ENCODE results near the gene ZNF488. TPM values are rescaled to one million over a fixed set of nuclear protein-coding genes. Genes with fewer than 3 reads are reported as not detected.

The ZNF488 gene
- total RNA-seq, 4 donors from 2014 or later, result 0.12 to 0.47 TPM; not detected in 2

DNA sequence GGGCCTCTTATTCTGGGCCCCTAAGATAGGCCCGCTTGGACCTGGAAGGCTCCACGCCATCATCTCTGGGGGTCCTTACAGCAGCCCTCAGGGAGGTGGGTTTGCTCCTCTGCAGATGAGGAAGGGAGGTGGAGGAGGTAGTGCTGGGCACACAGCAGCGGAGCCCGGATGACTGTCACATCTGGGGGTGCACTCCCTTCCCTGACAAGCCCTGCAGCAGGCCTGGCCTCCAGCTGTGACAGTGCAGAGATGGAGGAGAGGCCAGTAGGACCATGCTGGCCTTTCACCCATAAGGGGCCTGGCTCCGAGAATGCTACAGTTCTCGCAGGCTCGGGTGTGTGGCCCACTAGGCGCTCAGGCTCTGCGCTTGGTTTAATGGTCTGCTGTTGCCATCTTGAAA is 52.6 kb downstream of the ZNF488 start:
- TF ChIP-seq EP300 (IDR thresholded peaks at IDR 0.05) (no peak), POLR2AphosphoS5 (IDR thresholded peaks at IDR 0.05) (no peak), POLR2A (IDR thresholded peaks at IDR 0.05) (no peak)
- TF ChIP-seq, protein P1, sequence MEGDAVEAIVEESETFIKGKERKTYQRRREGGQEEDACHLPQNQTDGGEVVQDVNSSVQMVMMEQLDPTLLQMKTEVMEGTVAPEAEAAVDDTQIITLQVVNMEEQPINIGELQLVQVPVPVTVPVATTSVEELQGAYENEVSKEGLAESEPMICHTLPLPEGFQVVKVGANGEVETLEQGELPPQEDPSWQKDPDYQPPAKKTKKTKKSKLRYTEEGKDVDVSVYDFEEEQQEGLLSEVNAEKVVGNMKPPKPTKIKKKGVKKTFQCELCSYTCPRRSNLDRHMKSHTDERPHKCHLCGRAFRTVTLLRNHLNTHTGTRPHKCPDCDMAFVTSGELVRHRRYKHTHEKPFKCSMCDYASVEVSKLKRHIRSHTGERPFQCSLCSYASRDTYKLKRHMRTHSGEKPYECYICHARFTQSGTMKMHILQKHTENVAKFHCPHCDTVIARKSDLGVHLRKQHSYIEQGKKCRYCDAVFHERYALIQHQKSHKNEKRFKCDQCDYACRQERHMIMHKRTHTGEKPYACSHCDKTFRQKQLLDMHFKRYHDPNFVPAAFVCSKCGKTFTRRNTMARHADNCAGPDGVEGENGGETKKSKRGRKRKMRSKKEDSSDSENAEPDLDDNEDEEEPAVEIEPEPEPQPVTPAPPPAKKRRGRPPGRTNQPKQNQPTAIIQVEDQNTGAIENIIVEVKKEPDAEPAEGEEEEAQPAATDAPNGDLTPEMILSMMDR (IDR thresholded peaks at IDR 0.05), result no peak
- H3K27ac ChIP-seq, result no peak overlapping the region
- no CpG with 5 or more reads among the region's 9 CpGs for WGBS, 2 donors (ENCODE audit: low coverage in 1 of 2)
- no peaks in the 10 kb centered on the region for H3K9me3 ChIP-seq
- peaks cover 15% of the 10 kb centered on the region for H3K27me3 ChIP-seq
- H3K36me3 ChIP-seq, result no peaks in the 10 kb centered on the region
- H3K4me3 ChIP-seq, result no peak overlapping the region
- ATAC-seq, result no peak
- peaks cover 0 to 5% (median 0%) of the 10 kb centered on the region in 3 donors for H3K4me1 ChIP-seq

- no peak for TF ChIP-seq EP300 (IDR thresholded peaks at IDR 0.05)
- TF ChIP-seq POLR2AphosphoS5 (IDR thresholded peaks at IDR 0.05), result no peak
- no peak for TF ChIP-seq POLR2A (IDR thresholded peaks at IDR 0.05)
- TF ChIP-seq, protein P1 (IDR thresholded peaks at IDR 0.05), result no peak
- no peak overlapping the region for H3K4me3 ChIP-seq
- H3K36me3 ChIP-seq, result no peaks in the 10 kb centered on the region
- 81% methylated on average over 2 of the region's 3 CpGs; no CpG with 5 or more reads in 1 of the 2 donors for WGBS, 2 donors (ENCODE audit: low coverage in 1 of 2)
- no peaks in the 10 kb centered on the region for H3K4me1 ChIP-seq
- H3K27me3 ChIP-seq, result peaks cover 15% of the 10 kb centered on the region
- ATAC-seq, result no peak
- H3K27ac ChIP-seq, result no peak overlapping the region
- no peaks in the 10 kb centered on the region for H3K9me3 ChIP-seq
Measured at GRCh38 chr10:47330804-47331203, 53.3 kb downstream of the ZNF488 start.

GRCh38 chr10:47330366-47330765 is 53.7 kb downstream of the ZNF488 start:
- Histone ChIP-seq H3K27ac (no peak overlapping the region), H3K27me3 (peaks cover 17% of the 10 kb centered on the region), H3K9me3 (no peaks in the 10 kb centered on the region), H3K4me3 (no peak overlapping the region), H3K36me3 (no peaks in the 10 kb centered on the region), H3K4me1 (no peaks in the 10 kb centered on the region)
- TF ChIP-seq POLR2A (IDR thresholded peaks at IDR 0.05), result no peak
- no peak for TF ChIP-seq EP300 (IDR thresholded peaks at IDR 0.05)
- ATAC-seq, result no peak
- WGBS, 2 donors (ENCODE audit: low coverage in 1 of 2), result 80% methylated on average over 1 to 2 of the region's 3 CpGs

GRCh38 chr10:47329855-47330254 is 54.2 kb downstream of the ZNF488 start:
- 86 to 100% methylated on average over 1 to 3 of the region's 4 CpGs for WGBS, 2 donors (ENCODE audit: low coverage in 1 of 2)
- no peaks in the 10 kb centered on the region for H3K4me1 ChIP-seq
- peaks cover 21% of the 10 kb centered on the region for H3K27me3 ChIP-seq
- H3K9me3 ChIP-seq, result no peaks in the 10 kb centered on the region
- ATAC-seq, result no peak
- TF ChIP-seq POLR2A (IDR thresholded peaks at IDR 0.05) (no peak), POLR2AphosphoS5 (IDR thresholded peaks at IDR 0.05) (no peak), EP300 (IDR thresholded peaks at IDR 0.05) (no peak)
- TF ChIP-seq, protein P1 (IDR thresholded peaks at IDR 0.05), result no peak
- H3K27ac ChIP-seq, result no peak overlapping the region
- no peak overlapping the region for H3K4me3 ChIP-seq
- H3K36me3 ChIP-seq, result no peaks in the 10 kb centered on the region

GRCh38 chr10:47326927-47327330 is 57.2 kb downstream of the ZNF488 start:
- Histone ChIP-seq H3K27ac (no peak overlapping the region), H3K4me3 (no peak overlapping the region), H3K36me3 (no peaks in the 10 kb centered on the region), H3K9me3 (no peaks in the 10 kb centered on the region), H3K27me3 (peaks cover 37% of the 10 kb centered on the region), H3K4me1 (no peaks in the 10 kb centered on the region)
- no peak for ATAC-seq
- WGBS, 2 donors (ENCODE audit: low coverage in 1 of 2), result 62 to 93% methylated on average over 3 to 8 of the region's 11 CpGs
- TF ChIP-seq, protein P1 (IDR thresholded peaks at IDR 0.05), result no peak
- TF ChIP-seq EP300 (IDR thresholded peaks at IDR 0.05), result no peak
- TF ChIP-seq POLR2A (IDR thresholded peaks at IDR 0.05), result no peak
- no peak for TF ChIP-seq POLR2AphosphoS5 (IDR thresholded peaks at IDR 0.05)

Measured in gastroesophageal sphincter (tissue), 4 donors.